ENCODE data around the gene OTOP2. TPM values are rescaled to one million over a fixed set of nuclear protein-coding genes. Genes with fewer than 3 reads are reported as not detected.

OTOP2 gene
- total and polyA plus RNA-seq, 9 of the 15 experiments (the other 6 are each of a cell fraction or from before 2014, with no cell fraction given) = 0.04 to 0.36 (median 0.14) TPM; not detected in 1

- TF ChIP-seq CHD7 (IDR thresholded peaks at IDR 0.05; ENCODE audit: low read depth, low read length) (no peak), MAFF (IDR thresholded peaks at IDR 0.05; ENCODE audit: low read length) (peak; percentile 80), ZKSCAN3 (CRISPR knock-in tag; IDR thresholded peaks at IDR 0.05) (no peak), RREB1 (CRISPR knock-in tag; IDR thresholded peaks at IDR 0.05) (no peak), ZBTB9 (CRISPR knock-in tag; IDR thresholded peaks at IDR 0.05) (0 out of 2 replicates have a peak, but pooled peaks have one; percentile 42), ZNF143 (CRISPR knock-in tag; IDR thresholded peaks at IDR 0.05) (no peak), C11orf30 (IDR thresholded peaks at IDR 0.05; ENCODE audit: low read depth) (peak; percentile 98), ESRRB (CRISPR knock-in tag; IDR thresholded peaks at IDR 0.05; ENCODE audit: borderline replicate concordance) (0 out of 2 replicates have a peak, but pooled peaks have one; percentile 61), SRSF9 (IDR thresholded peaks at IDR 0.05; ENCODE audit: borderline replicate concordance, low read depth, low read length) (no peak)
Measured at GRCh38 chr17:74875977-74876593, 48.0 kb upstream of the OTOP2 start (continued).
